Nephron progenitor cell (in vitro differentiated cells): ENCODE results near the gene MORC2.

Experiments used
- DNase-seq: peaks from one replicate; pipeline ENCODE4 v3.0.0; 2021
- H3K27ac Mint-ChIP-seq: 2 replicates; pipeline ENCODE4 v1.8.0; 2021; ENCODE audit warnings: mild to moderate bottlenecking, moderate library complexity, mixed read lengths
- H3K27me3 Mint-ChIP-seq: 2 replicates; pipeline ENCODE4 v1.8.0; 2021; ENCODE audit warnings: mild to moderate bottlenecking, low read depth, mixed read lengths; ENCODE audit not compliant: poor library complexity
- H3K36me3 Mint-ChIP-seq: 2 replicates; pipeline ENCODE4 v1.8.0; 2021; ENCODE audit warnings: low read depth, mixed read lengths
- H3K4me1 Mint-ChIP-seq: 2 replicates; pipeline ENCODE4 v1.8.0; 2021; ENCODE audit warnings: mixed read lengths
- H3K4me3 Mint-ChIP-seq: 2 replicates; pipeline ENCODE4 v1.8.0; 2021; ENCODE audit warnings: mild to moderate bottlenecking, moderate library complexity, mixed read lengths
- H3K9me3 Mint-ChIP-seq: 2 replicates; pipeline ENCODE4 v1.8.0; 2021; ENCODE audit warnings: mild to moderate bottlenecking, moderate library complexity, mixed read lengths
- CTCF ChIP-seq: fragments of 200-600 bp; sonication (generic); IDR thresholded peaks from 2 replicates; pipeline ENCODE4 v1.5.0; 2021; ENCODE audit warnings: antibody characterized with exemption

MORC2 gene

DNA sequence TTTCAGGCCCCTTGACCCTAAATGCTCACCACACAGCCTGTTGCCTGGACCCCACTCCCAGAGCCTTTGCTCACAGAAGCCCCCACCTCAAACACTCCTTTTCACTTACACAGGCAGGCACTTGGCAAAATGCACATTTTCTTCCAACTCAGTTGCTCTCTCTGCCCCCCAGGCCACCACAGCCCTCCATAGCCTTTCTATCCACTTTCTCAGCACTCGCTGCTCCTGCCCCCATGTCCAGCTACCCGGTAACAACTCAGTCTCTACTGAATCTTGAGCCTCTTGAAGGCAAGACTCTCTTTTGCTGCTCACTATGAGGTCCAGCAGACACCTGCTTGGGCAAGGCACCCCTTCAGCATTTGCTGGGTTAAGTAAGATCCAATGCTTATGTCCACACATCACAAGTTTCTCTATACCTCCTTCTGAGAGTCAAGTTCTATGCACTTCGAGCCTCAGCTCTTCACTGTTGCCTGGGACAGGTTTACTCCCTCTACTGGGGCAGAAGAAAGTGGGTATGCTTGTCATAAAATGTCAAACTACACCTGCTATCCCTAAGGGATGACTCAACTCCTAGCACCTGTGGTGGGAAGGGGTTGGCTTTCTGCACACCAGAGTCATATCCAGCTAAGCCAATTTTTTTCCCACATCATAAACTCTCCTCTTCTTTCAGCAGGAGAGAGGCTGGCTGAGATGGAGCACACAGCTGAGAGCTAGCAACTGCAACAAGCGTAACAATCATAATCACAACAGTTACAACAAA is 36.9 kb downstream of the MORC2 start:
- Mint-ChIP-seq H3K36me3 (peaks cover 77% of the 10 kb centered on the region), H3K27me3 (peaks cover 4% of the 10 kb centered on the region), H3K9me3 (no peaks in the 10 kb centered on the region), H3K27ac (no peak overlapping the region), H3K4me3 (no peak overlapping the region), H3K4me1 (no peaks in the 10 kb centered on the region)
- DNase-seq: no peak
- TF ChIP-seq CTCF: no peak

DNA sequence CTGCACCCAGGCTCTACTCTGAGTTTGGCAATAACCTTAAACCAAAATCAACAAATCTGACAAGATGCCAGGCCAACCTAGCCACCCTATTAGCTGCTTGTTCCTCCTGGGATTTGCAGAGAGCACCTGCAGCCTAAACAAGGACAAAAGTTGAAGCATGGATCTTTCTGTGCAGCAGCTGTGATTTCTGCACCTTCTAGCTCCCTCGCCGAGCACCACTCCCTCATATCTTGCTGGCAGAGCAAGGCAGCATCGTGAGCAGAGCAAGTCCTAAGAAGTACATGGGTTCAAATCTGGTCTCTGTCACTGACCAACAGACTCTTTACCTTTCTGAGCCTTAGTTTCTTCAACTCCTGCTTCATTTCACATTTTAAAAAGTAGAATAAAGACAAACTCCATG is 38.3 kb downstream of the MORC2 start:
- Mint-ChIP-seq H3K27me3 (peaks cover 4% of the 10 kb centered on the region), H3K27ac (no peak overlapping the region), H3K36me3 (peaks cover 69% of the 10 kb centered on the region), H3K4me3 (no peak overlapping the region), H3K9me3 (no peaks in the 10 kb centered on the region), H3K4me1 (no peaks in the 10 kb centered on the region)
- no peak for DNase-seq
- no peak for TF ChIP-seq CTCF

GRCh38 chr22:30928401-30928800 is 40.2 kb downstream of the MORC2 start:
- H3K27me3 Mint-ChIP-seq: peaks cover 4% of the 10 kb centered on the region
- TF ChIP-seq CTCF: no peak
- H3K36me3 Mint-ChIP-seq: peaks cover 64% of the 10 kb centered on the region
- no peaks in the 10 kb centered on the region for H3K9me3 Mint-ChIP-seq
- no peaks in the 10 kb centered on the region for H3K4me1 Mint-ChIP-seq
- no peak for DNase-seq
- H3K4me3 Mint-ChIP-seq: no peak overlapping the region
- no peak overlapping the region for H3K27ac Mint-ChIP-seq

DNA sequence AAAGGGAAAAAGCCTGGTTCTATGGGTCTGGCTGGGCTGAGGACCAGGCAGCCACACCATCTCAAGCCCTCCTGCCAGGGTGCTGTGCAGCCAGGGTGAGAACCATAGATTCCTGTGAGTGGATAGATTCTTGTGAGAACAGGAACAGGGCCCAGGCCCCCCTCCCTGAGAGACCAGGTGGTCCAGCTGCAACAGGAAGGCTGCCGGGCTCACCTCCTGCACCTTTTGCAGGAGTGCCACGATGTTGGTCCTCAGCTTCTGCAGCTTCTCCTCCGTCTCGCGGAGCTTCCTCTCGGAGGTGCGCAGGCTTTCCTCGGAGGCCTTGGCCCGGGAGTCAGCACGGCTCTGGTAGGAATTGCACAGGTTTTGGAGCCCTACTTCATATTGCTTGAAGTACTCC is 40.8 kb downstream of the MORC2 start:
- Mint-ChIP-seq H3K9me3 (no peaks in the 10 kb centered on the region), H3K27ac (no peak overlapping the region), H3K36me3 (peaks cover 62% of the 10 kb centered on the region)

DNA sequence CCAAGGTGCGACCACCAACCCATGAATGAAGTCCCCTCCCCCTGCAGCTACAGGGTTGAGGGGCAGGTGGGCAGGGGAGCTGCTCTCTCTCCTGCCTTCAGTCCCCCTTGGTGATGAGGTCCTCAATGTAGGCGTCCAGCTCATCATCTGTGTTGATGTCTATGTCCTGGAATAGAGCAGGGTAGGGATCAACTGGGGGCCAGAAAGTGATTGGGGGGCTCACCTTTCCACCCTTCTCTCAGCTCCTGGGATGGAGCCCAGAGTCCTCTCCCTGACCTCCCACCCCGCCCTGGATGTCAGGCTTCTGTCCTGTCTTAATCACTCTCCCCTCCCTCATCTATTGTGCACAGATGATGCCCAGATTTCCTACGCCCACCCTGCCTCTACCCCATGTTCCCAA is 41.9 kb downstream of the MORC2 start:
- H3K9me3 Mint-ChIP-seq: no peaks in the 10 kb centered on the region
- no peak overlapping the region for H3K4me3 Mint-ChIP-seq
- TF ChIP-seq CTCF: no peak
- H3K36me3 Mint-ChIP-seq: peaks cover 56% of the 10 kb centered on the region
- no peak for DNase-seq
- H3K4me1 Mint-ChIP-seq: peaks cover 1% of the 10 kb centered on the region
- no peak overlapping the region for H3K27ac Mint-ChIP-seq
- peaks cover 4% of the 10 kb centered on the region for H3K27me3 Mint-ChIP-seq

More for the DNA sequence above, 40.8 kb downstream of the MORC2 start:
- H3K4me1 Mint-ChIP-seq: no peaks in the 10 kb centered on the region
- no peak overlapping the region for H3K4me3 Mint-ChIP-seq
- H3K27me3 Mint-ChIP-seq: peaks cover 4% of the 10 kb centered on the region
- TF ChIP-seq CTCF: no peak
- no peak for DNase-seq

GRCh38 chr22:30925667-30926066 is 42.9 kb downstream of the MORC2 start:
- Mint-ChIP-seq H3K36me3 (peaks cover 45% of the 10 kb centered on the region), H3K27ac (no peak overlapping the region), H3K4me3 (no peak overlapping the region), H3K9me3 (no peaks in the 10 kb centered on the region), H3K4me1 (peaks cover 8% of the 10 kb centered on the region), H3K27me3 (peaks cover 5% of the 10 kb centered on the region)
- no peak for DNase-seq
- no peak for TF ChIP-seq CTCF
